MM.1S (cell line): Measurements from ENCODE around the gene GALNT10.

Source experiments
- CTCF ChIP-seq: fragments of 300-600 bp; sonication (generic); IDR thresholded peaks from 2 replicates; pipeline ENCODE4 v1.5.1; 2016; ENCODE audit warnings: antibody characterized with exemption, low read length, mixed read lengths
- EZH2 ChIP-seq: fragments of 300-600 bp; sonication (generic); optimal IDR thresholded peaks from 2 replicates; pipeline ENCODE3; 2017; ENCODE audit warnings: low read depth, mild to moderate bottlenecking, antibody characterized with exemption, low read length, mixed read lengths
- EZH2phosphoT487 ChIP-seq: fragments of 300-600 bp; sonication (generic); IDR thresholded peaks from 2 replicates; pipeline ENCODE4 v1.6.1; 2018; ENCODE audit warnings: antibody characterized with exemption, low read length

- no peak for TF ChIP-seq CTCF
- TF ChIP-seq EZH2 = no peak
- TF ChIP-seq EZH2phosphoT487 = no peak
These were observed 22.1 kb upstream of the GALNT10 start for GRCh38 chr5:154168395-154168794.
